Osteoblast (primary cell): ENCODE data around the gene WNK3. TPM values are rescaled to one million over a fixed set of nuclear protein-coding genes. Genes with fewer than 3 reads are reported as not detected.
A peak's percentile ranks its signal among the peaks of the same experiment; 100 is the strongest.

Experiments used
- DNase-seq: peaks from one replicate; pipeline ENCODE4 v3.0.0; 2011; ENCODE audit warnings: low spot score, mixed read lengths; ENCODE audit not compliant: insufficient read length; ENCODE audit errors: missing footprints
- H2AFZ ChIP-seq: 2 replicates; pipeline ENCODE4 v1.6.0; 2011; ENCODE audit warnings: mild to moderate bottlenecking, low read length
- H3K27ac ChIP-seq: 2 replicates; pipeline ENCODE4 v1.5.1; 2011; ENCODE audit warnings: mild to moderate bottlenecking, low read depth, low read length, moderate library complexity
- H3K27me3 ChIP-seq: 2 replicates; pipeline ENCODE4 v1.6.0; 2012; ENCODE audit warnings: mild to moderate bottlenecking, control low read depth, inconsistent platforms, low read length, moderate library complexity; ENCODE audit not compliant: insufficient read depth
- H3K36me3 ChIP-seq: 2 replicates; pipeline ENCODE4 v1.5.1; 2011; ENCODE audit warnings: mild to moderate bottlenecking, low read length, control low read depth, moderate library complexity; ENCODE audit not compliant: insufficient read depth
- H3K4me1 ChIP-seq: 2 replicates; pipeline ENCODE4 v1.5.1; 2011; ENCODE audit warnings: mild to moderate bottlenecking, low read length, control low read depth, moderate library complexity; ENCODE audit not compliant: insufficient read depth
- H3K4me2 ChIP-seq: 2 replicates; pipeline ENCODE4 v1.6.0; 2011; ENCODE audit warnings: mild to moderate bottlenecking, low read length; ENCODE audit not compliant: insufficient read depth
- H3K4me3 ChIP-seq: fragments of 200-600 bp; sonication (generic); 3 replicates; pipeline ENCODE4 v1.5.1; 2012; ENCODE audit warnings: mild to moderate bottlenecking, low read length, inconsistent platforms; ENCODE audit not compliant: insufficient read depth
- H3K79me2 ChIP-seq: 2 replicates; pipeline ENCODE4 v1.6.0; 2012; ENCODE audit warnings: mild to moderate bottlenecking, low read length, control low read depth, inconsistent platforms; ENCODE audit not compliant: insufficient read depth
- H3K9me3 ChIP-seq: 2 replicates; pipeline ENCODE4 v1.5.1; 2011; ENCODE audit warnings: low read depth, low read length, control low read depth
- H4K20me1 ChIP-seq: 2 replicates; pipeline ENCODE4 v1.6.0; 2012; ENCODE audit warnings: mild to moderate bottlenecking, low read length, control low read depth; ENCODE audit not compliant: insufficient read depth
- total RNA-seq: library from RNA; depleted of rRNA; stranded (reverse); fragments of >200 nt; gene quantifications from 2 replicates; pipeline ENCODE4 v1.2.3, GENCODE V29; 2012
- TF ChIP-seq, protein P1 (sequence below): IDR thresholded peaks from 2 replicates; pipeline ENCODE4 v1.5.1; 2011; ENCODE audit warnings: mild to moderate bottlenecking, low read depth, low read length, moderate library complexity; ENCODE audit errors: extremely low read depth

WNK3 gene
- total RNA-seq, 1 donor, result 1.1 TPM

DNA sequence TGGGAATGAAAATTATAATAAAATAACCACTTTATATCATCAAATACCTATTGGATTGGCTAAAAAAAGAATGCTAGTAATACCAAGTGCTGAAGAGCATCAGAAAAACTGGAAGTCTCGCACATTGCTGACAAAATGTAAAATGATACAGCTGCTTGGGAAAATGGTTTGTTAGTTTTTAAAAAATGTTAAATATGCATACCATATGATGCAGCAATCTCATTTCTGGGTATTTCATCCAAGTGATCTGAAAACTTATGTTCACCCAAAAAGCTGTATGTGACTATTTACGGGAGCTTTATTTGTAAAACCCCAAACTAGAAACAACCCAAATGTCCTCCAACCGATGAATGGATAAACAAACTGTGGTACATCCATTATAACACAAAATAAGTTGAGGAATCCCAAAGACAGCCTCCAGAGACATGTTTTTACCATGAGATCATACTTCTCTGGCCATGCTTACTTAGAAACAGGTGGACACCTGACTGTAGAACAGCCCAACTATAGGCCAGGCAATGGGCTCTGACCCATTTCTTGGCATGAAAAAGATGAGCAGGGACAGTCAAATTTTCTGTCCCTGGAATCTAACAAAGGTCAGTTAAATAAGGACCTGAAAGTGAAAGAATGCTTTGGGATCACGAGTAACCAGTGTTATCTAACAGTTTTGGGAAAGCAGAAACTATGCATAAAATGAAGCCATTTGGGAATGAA is 127.3 kb downstream of the WNK3 start:
- Histone ChIP-seq H3K27me3 (no peaks in the 10 kb centered on the region), H3K36me3 (no peaks in the 10 kb centered on the region), H3K27ac (no peak overlapping the region), H3K9me3 (no peaks in the 10 kb centered on the region), H3K4me3 (no peak overlapping the region), H3K4me1 (no peaks in the 10 kb centered on the region), H3K79me2 (no peaks in the 10 kb centered on the region), H3K4me2 (no peak overlapping the region), H4K20me1 (no peaks in the 10 kb centered on the region), H2AFZ (no peak overlapping the region)
- TF ChIP-seq, protein P1, sequence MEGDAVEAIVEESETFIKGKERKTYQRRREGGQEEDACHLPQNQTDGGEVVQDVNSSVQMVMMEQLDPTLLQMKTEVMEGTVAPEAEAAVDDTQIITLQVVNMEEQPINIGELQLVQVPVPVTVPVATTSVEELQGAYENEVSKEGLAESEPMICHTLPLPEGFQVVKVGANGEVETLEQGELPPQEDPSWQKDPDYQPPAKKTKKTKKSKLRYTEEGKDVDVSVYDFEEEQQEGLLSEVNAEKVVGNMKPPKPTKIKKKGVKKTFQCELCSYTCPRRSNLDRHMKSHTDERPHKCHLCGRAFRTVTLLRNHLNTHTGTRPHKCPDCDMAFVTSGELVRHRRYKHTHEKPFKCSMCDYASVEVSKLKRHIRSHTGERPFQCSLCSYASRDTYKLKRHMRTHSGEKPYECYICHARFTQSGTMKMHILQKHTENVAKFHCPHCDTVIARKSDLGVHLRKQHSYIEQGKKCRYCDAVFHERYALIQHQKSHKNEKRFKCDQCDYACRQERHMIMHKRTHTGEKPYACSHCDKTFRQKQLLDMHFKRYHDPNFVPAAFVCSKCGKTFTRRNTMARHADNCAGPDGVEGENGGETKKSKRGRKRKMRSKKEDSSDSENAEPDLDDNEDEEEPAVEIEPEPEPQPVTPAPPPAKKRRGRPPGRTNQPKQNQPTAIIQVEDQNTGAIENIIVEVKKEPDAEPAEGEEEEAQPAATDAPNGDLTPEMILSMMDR, result no peak
- DNase-seq, result no peak

- no peaks in the 10 kb centered on the region for H3K27me3 ChIP-seq
- H3K4me2 ChIP-seq, result no peak overlapping the region
- H3K4me1 ChIP-seq, result no peaks in the 10 kb centered on the region
- DNase-seq, result no peak
- H3K79me2 ChIP-seq, result no peaks in the 10 kb centered on the region
- H4K20me1 ChIP-seq, result no peaks in the 10 kb centered on the region
- no peaks in the 10 kb centered on the region for H3K36me3 ChIP-seq
- H3K27ac ChIP-seq, result no peak overlapping the region
- no peak overlapping the region for H3K4me3 ChIP-seq
- no peak overlapping the region for H2AFZ ChIP-seq
- TF ChIP-seq, protein P1, result no peak
- H3K9me3 ChIP-seq, result no peaks in the 10 kb centered on the region
Observed at GRCh38 chrX:54223581-54223980, 134.3 kb downstream of the WNK3 start.

DNA sequence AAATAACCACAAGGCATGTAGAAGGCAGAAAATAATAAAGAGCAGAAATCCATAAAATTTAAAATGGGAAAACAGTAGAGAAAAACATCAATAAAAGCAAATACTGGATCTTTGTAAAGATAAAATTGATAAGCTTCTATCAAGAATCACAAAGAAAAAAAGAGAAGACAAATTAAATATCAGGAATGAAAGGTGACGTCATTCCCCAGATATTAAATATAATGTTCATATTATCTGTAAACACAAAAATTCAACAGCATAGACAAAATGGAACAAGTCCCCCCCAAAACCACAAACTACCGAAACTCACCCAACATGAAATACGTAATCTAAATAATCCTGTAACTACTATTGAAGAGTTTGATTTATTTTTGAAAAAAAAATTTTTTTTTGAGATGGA is 144.2 kb downstream of the WNK3 start:
- no peaks in the 10 kb centered on the region for H3K9me3 ChIP-seq
- no peaks in the 10 kb centered on the region for H4K20me1 ChIP-seq
- no peak overlapping the region for H2AFZ ChIP-seq
- TF ChIP-seq, protein P1, result no peak
- no peaks in the 10 kb centered on the region for H3K79me2 ChIP-seq
- H3K27me3 ChIP-seq, result no peaks in the 10 kb centered on the region
- H3K36me3 ChIP-seq, result no peaks in the 10 kb centered on the region
- H3K4me1 ChIP-seq, result peaks cover 5% of the 10 kb centered on the region
- H3K4me2 ChIP-seq, result no peak overlapping the region
- no peak for DNase-seq
- no peak overlapping the region for H3K27ac ChIP-seq
- H3K4me3 ChIP-seq, result no peak overlapping the region

- Histone ChIP-seq H3K4me1 (peaks cover 5% of the 10 kb centered on the region), H3K27ac (no peak overlapping the region), H2AFZ (peak overlapping the region; percentile 35), H3K9me3 (no peaks in the 10 kb centered on the region), H4K20me1 (no peaks in the 10 kb centered on the region), H3K36me3 (no peaks in the 10 kb centered on the region), H3K4me2 (no peak overlapping the region), H3K27me3 (no peaks in the 10 kb centered on the region), H3K79me2 (no peaks in the 10 kb centered on the region), H3K4me3 (no peak overlapping the region)
- peak; percentile 91 for DNase-seq
- TF ChIP-seq, protein P1, result no peak
Observed at GRCh38 chrX:54208531-54208930, 149.3 kb downstream of the WNK3 start.
